B cell (primary cell): Measurements from ENCODE around the gene RERG.

Source experiments
- EZH2 ChIP-seq: IDR thresholded peaks from 2 replicates; pipeline ENCODE4 v1.6.1; 2012; ENCODE audit warnings: borderline replicate concordance, low read depth, mild to moderate bottlenecking, moderate library complexity, low read length; ENCODE audit not compliant: insufficient read depth, poor library complexity, severe bottlenecking
- TF ChIP-seq, protein P1 (sequence below): fragments of 200-600 bp; IDR thresholded peaks from one replicate; pipeline ENCODE4 v1.8.0; 2022; ENCODE audit warnings: antibody characterized with exemption, mild to moderate bottlenecking

GRCh38 chr12:15256761-15257160 is 35.5 kb upstream of the RERG start:
- TF ChIP-seq, protein P1, sequence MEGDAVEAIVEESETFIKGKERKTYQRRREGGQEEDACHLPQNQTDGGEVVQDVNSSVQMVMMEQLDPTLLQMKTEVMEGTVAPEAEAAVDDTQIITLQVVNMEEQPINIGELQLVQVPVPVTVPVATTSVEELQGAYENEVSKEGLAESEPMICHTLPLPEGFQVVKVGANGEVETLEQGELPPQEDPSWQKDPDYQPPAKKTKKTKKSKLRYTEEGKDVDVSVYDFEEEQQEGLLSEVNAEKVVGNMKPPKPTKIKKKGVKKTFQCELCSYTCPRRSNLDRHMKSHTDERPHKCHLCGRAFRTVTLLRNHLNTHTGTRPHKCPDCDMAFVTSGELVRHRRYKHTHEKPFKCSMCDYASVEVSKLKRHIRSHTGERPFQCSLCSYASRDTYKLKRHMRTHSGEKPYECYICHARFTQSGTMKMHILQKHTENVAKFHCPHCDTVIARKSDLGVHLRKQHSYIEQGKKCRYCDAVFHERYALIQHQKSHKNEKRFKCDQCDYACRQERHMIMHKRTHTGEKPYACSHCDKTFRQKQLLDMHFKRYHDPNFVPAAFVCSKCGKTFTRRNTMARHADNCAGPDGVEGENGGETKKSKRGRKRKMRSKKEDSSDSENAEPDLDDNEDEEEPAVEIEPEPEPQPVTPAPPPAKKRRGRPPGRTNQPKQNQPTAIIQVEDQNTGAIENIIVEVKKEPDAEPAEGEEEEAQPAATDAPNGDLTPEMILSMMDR = no peak
- no peak for TF ChIP-seq EZH2
